ENCODE measurements around the gene CDK5.

- TF ChIP-seq CTCF (IDR thresholded peaks at IDR 0.05) (no peak), POLR2A (IDR thresholded peaks at IDR 0.05) (no peak), EP300 (IDR thresholded peaks at IDR 0.05) (no peak)
Observed at GRCh38 chr7:151082141-151083070, 24.7 kb upstream of the CDK5 start.

Data from ovary (tissue), 3 donors.